Transverse colon (tissue), 4 donors: ENCODE measurements around the gene INSL3. TPM values are rescaled to one million over a fixed set of nuclear protein-coding genes. Genes with fewer than 3 reads are reported as not detected.
A peak's percentile ranks its signal among the peaks of the same experiment; 100 is the strongest.

Experiments
- DNase-seq: peaks from one replicate; pipeline ENCODE4 v3.0.0-alpha.2; 2019
- H3K27ac ChIP-seq, 4 donors: fragments of 200-600 bp; sonication (generic); 2 replicates each; pipeline ENCODE4 v1.5.1; 2016 to 2018; ENCODE audit warnings: inconsistent platforms in 4 of 4
- H3K27me3 ChIP-seq: fragments of 200-600 bp; sonication (generic); 2 replicates; pipeline ENCODE4 v1.5.1; 2017; ENCODE audit warnings: inconsistent platforms
- H3K36me3 ChIP-seq, 4 donors: fragments of 200-600 bp; sonication (generic); 2 replicates each; pipeline ENCODE4 v1.5.1; 2017 to 2019; ENCODE audit warnings: inconsistent platforms in 4 of 4
- H3K4me1 ChIP-seq, 4 donors: fragments of 200-600 bp; sonication (generic); 2 replicates each; pipeline ENCODE4 v1.5.1; 2017 to 2020; ENCODE audit warnings: inconsistent platforms in 4 of 4
- H3K4me3 ChIP-seq, 4 donors: fragments of 200-600 bp; sonication (generic); 1 replicate in 1 of 4; 2 replicates in 3 of 4; pipeline versions ENCODE4 v1.5.1 to v1.6.1; 2017 to 2019; ENCODE audit warnings: inconsistent platforms in 4 of 4
- H3K9me3 ChIP-seq, 2 donors: fragments of 200-600 bp; sonication (generic); 2 replicates each; pipeline ENCODE4 v1.5.1; 2017 to 2019; ENCODE audit warnings: inconsistent platforms in 2 of 2
- EP300 ChIP-seq: sonication (generic); formaldehyde crosslinking; IDR thresholded peaks from one replicate; pipeline ENCODE4 v1.6.1; 2017; ENCODE audit warnings: antibody characterized with exemption, low read depth
- POLR2A ChIP-seq: fragments of 450-650 bp; IDR thresholded peaks from one replicate; pipeline ENCODE4 v1.6.1; 2016; ENCODE audit warnings: antibody characterized with exemption, mild to moderate bottlenecking, moderate library complexity
- POLR2AphosphoS5 ChIP-seq, 3 donors: sonication (generic); formaldehyde crosslinking; IDR thresholded peaks; one replicate each; pipeline ENCODE4 v1.6.1; 2016; ENCODE audit warnings: antibody characterized with exemption in 3 of 3
- WGBS, 2 donors: methylation state at CpG; one replicate each; pipeline ENCODE4 v1.1.5; 2018; ENCODE audit warnings: low coverage in 1 of 2; 5-methylcytosine and 5-hydroxymethylcytosine counted together
- in situ Hi-C, 4 donors: fragments of 200-750 bp; cut with MboI; loops; one replicate each; pipeline versions ENCODE4 v1.15.0 to v1.15.1; 2017; ENCODE audit warnings: low sequenced_read_pairs in 3 of 4, low pct_ligation_motif_present in 1 of 4, low pct_unique_long_range_greater_than_20kb in 1 of 4
- intact Hi-C: fragments of 100-400 bp; cut with DNase I; formaldehyde crosslinking; loops from one replicate; pipeline ENCODE4 v1.15.1; 2023; ENCODE audit warnings: low total_unique reads
- total RNA-seq, 4 donors: library from RNA; depleted of rRNA; stranded (reverse); fragments of >200 nt; gene quantifications; one replicate each; pipeline ENCODE4 v1.1.0, GENCODE V29; 2016
- TF ChIP-seq, protein P1 (sequence below), 5 experiments: fragments of 200-600 bp in 3 of 5; fragments of 450-650 bp in 2 of 5; sonication (generic) in 3 of 5; IDR thresholded peaks; 1 replicate in 2 of 5; 2 replicates in 3 of 5; pipeline ENCODE4 v1.5.1; 2016 to 2017; ENCODE audit warnings: antibody characterized with exemption in 5 of 5, inconsistent platforms in 3 of 5, mild to moderate bottlenecking in 2 of 5, moderate library complexity in 1 of 5

INSL3 gene
- total RNA-seq, 4 donors from 2014 or later = not detected

DNA sequence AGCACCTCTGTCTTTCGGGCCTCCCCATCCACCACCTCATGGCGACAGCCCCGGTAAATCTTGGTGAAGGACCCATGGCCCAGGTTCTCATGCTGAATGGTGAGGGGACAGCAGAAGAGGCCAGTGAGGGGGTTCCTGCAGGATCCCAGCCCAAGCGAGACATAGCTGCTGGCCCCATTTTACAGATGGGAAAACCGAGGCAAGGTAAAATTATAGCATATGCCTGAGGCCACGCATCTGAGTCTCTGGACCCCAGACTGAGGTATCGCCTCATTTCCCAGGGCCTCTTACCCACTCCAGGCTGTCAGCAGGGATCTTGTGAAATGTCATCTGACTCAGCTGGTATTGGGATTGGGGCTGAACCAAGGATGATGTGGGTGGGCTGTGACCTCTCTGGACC is 16.7 kb upstream of the INSL3 start:
- peaks cover 0 to 15% (median 13%) of the 10 kb centered on the region in 4 donors for H3K4me1 ChIP-seq
- in situ Hi-C loops = no loop called here
- no peak for DNase-seq
- no peaks in the 10 kb centered on the region for H3K9me3 ChIP-seq
- H3K27me3 ChIP-seq = peaks cover 33% of the 10 kb centered on the region
- intact Hi-C loops = no loop called here
- H3K27ac ChIP-seq = no peak overlapping the region
- TF ChIP-seq POLR2A (no peak), POLR2AphosphoS5 (IDR thresholded peaks at IDR 0.05) (no peak), EP300 (no peak)
- TF ChIP-seq, protein P1, sequence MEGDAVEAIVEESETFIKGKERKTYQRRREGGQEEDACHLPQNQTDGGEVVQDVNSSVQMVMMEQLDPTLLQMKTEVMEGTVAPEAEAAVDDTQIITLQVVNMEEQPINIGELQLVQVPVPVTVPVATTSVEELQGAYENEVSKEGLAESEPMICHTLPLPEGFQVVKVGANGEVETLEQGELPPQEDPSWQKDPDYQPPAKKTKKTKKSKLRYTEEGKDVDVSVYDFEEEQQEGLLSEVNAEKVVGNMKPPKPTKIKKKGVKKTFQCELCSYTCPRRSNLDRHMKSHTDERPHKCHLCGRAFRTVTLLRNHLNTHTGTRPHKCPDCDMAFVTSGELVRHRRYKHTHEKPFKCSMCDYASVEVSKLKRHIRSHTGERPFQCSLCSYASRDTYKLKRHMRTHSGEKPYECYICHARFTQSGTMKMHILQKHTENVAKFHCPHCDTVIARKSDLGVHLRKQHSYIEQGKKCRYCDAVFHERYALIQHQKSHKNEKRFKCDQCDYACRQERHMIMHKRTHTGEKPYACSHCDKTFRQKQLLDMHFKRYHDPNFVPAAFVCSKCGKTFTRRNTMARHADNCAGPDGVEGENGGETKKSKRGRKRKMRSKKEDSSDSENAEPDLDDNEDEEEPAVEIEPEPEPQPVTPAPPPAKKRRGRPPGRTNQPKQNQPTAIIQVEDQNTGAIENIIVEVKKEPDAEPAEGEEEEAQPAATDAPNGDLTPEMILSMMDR (IDR thresholded peaks at IDR 0.05) = no peak
- H3K36me3 ChIP-seq = no peaks in the 10 kb centered on the region
- 93% methylated on average over 7 of the region's 7 CpGs; no CpG with 5 or more reads in 1 of the 2 donors for WGBS, 2 donors
- H3K4me3 ChIP-seq = no peak overlapping the region

DNA sequence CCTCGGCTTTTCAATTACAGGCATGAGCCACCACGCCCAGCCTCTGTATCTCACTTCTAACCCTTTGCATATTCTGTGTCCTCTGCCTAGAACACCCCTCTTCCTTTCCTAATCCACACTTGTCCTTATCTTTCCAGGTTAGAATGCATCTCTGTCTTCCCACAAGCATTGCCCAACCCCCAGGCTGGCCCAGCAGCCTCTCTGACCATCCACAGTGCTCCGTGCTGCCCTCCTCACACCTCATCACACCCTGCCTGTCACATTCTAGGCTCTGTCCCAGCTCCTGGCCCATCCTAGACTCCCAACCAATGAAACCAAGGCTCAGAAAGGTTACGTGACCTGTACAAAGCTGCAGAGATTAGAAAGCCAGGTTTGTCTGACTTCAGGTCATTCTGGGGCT is 15.2 kb upstream of the INSL3 start:
- 33 to 59% methylated on average over 2 to 4 of the region's 4 CpGs for WGBS, 2 donors
- TF ChIP-seq POLR2A (no peak), EP300 (no peak), POLR2AphosphoS5 (IDR thresholded peaks at IDR 0.05) (no peak)
- TF ChIP-seq, protein P1 (IDR thresholded peaks at IDR 0.05) = no peak
- no peaks in the 10 kb centered on the region for H3K36me3 ChIP-seq
- intact Hi-C loops = no loop called here
- in situ Hi-C loops = no loop called here
- no peak for DNase-seq
- H3K4me1 ChIP-seq = peaks cover 0 to 4% (median under 1%) of the 10 kb centered on the region in 4 donors
- H3K27me3 ChIP-seq = peaks cover 33% of the 10 kb centered on the region
- H3K4me3 ChIP-seq = no peak overlapping the region
- no peak overlapping the region for H3K27ac ChIP-seq
- no peaks in the 10 kb centered on the region for H3K9me3 ChIP-seq

DNA sequence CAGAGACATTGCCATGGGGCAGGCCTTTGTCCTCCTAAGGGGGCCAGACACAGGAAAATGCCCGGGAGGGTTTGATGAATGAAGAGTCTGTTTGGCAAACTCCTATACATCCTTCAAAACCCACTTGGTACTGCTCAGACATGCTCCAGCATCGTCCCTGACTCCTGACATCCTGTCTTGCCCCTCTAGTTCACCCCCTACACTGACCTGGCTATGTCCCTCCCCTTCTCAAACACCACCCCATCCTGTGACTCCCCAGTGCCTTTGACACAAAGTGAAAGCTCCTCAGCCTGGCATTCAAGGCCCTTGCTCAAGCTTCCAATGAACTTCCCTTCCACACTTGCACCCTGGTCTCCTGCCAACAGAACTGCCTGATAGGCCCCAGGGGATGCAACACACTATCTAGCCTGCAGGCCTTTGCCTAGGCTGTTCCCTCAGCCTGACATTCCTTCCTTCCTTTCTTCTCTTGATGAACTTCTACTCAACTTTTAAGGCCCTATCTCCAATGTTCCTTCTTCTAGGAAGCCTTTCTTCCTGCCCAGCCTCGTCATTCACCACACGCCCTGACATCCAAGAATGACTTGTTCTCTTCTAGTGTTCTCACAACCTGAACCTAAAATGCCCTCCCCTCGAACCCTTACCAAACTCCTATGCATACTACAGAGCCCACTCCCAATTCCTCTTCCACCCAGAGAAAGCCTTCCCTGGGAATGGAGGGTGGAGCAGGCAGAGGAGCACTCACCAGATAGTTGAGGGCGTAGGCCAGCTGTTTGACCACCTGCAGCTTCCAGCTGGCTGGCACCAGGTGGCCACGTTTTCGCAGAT is 14.1 kb upstream of the INSL3 start:
- 69% methylated on average over 3 to 8 of the region's 8 CpGs for WGBS, 2 donors
- TF ChIP-seq POLR2AphosphoS5 (IDR thresholded peaks at IDR 0.05) = peak in 1 of 3 donors; percentile 28
- TF ChIP-seq, protein P1 (IDR thresholded peaks at IDR 0.05) = no peak
- no peak for DNase-seq
- Histone ChIP-seq H3K9me3 (no peaks in the 10 kb centered on the region), H3K36me3 (no peaks in the 10 kb centered on the region), H3K27me3 (peaks cover 29% of the 10 kb centered on the region), H3K27ac (no peak overlapping the region), H3K4me3 (no peak overlapping the region), H3K4me1 (peaks cover 0 to 9% (median under 1%) of the 10 kb centered on the region in 4 donors)
- in situ Hi-C loops = no loop called here
- intact Hi-C loops = no loop called here

DNA sequence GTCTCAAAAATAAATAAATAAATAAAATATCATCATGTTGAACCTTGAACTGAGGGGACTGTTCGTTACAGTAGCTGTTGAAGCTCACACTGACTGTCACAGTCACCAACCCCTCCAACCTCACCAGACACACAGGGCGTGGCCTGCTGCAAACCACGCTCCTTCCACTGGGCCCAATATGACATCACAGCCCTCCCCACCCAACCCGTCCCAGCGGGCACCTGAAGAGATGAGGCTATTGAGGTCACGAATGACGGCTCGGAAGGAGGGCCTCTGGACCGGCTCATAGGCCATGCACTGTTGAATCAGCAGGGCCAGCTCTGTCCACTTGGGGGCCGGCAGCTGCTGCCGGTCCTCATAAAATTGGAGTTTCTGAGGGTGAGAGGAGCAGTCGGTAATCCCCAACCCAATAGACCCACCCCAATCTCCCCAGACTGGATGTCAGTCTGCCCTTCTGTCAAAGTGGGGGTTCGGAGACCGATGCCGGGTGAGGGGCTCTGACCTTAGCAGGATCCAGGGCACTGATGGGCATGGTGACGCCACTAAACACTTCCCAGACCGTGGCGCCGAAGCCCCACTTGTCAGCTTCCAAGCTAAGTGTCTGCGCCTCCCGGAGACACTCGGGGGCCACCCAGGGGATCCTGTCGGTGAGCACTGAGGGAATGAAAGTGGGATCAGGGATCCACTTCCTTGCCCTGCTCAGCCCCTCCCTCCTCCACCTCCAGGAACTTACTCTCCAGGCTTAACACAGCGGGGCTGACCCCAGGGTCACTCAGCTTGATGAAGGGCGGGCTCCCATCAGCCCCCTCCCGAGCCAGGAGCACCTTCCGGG is 13.2 kb upstream of the INSL3 start:
- no peak overlapping the region for H3K4me3 ChIP-seq
- H3K4me1 ChIP-seq = peaks cover 0 to 16% (median 5%) of the 10 kb centered on the region in 4 donors
- H3K27ac ChIP-seq = no peak overlapping the region
- no peak for TF ChIP-seq POLR2A
- no peak for TF ChIP-seq POLR2AphosphoS5 (IDR thresholded peaks at IDR 0.05)
- TF ChIP-seq, protein P1 (IDR thresholded peaks at IDR 0.05) = no peak
- no peak for TF ChIP-seq EP300
- WGBS, 2 donors = 70% methylated on average over 27 of the region's 27 CpGs; no CpG with 5 or more reads in 1 of the 2 donors
- peaks cover 32% of the 10 kb centered on the region for H3K27me3 ChIP-seq
- in situ Hi-C loops = no loop called here
- no peak for DNase-seq
- H3K9me3 ChIP-seq = no peaks in the 10 kb centered on the region
- H3K36me3 ChIP-seq = no peaks in the 10 kb centered on the region
- intact Hi-C loops = no loop called here
